NCI-H526 (cell line): Measurements from ENCODE around the gene VPS13D.

Experiments used
- DNase-seq, 2 experiments: peaks; one replicate each; lab custom pipeline; 2025; lab: John Stamatoyannopoulos, UW

VPS13D gene

DNA sequence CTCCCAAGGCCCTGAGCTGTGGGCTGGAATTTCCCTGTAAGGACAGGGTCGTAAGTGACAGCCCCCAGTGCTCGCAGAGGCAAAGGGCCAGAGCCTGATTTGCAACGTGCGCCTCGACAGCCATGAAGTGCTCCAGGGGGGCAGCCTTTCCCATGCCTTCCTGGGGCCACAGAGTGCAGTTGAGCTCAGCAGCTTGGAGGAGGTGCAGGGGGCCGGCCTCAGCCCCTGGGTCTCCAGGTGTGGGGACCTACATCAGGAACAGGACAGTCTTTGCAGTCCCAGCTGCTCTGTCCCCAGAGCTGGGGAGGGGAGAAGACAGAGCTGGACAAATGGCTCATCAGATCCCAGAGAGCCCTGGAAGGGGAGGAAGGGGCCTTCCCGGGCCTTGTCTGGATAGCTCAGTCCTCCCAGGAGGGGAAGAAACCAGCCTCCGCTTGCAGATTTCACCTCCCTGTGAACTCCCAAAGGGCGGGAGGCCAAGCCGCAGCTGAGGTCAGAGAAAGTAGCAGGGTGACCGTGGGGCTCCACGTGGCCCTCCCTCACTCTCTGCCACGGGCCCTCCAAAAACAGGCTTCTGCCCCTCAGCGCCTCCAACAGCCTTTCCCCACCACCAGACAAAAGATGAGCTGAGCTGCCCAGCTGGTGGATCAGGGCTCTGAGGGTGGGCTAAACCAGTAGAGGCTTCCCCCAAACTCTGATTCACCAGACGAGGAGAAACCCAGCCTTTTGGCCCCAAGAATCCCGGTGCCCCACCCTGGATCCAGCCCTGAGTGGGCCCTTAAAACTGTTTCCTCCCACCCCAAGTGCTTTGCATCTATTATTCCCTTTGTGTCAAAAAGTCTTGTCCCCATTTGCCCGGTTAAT lies 311.7 kb downstream of the VPS13D start:
- DNase-seq, result no peak

DNA sequence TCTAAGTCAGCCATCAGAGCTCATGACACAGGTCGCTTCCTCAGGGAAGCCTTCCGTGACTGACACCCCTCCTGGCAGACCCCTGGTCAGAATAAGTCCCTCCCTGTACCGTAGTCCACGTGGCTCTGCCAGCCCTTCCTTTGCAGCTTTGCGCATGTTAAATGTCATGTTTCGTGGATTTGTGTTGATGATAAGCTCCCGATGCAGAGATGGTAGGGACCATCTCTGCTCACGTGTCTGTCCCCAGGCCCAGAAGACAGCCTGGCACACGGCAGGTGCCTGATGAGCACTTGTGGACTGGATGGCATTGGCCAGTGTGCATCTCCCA lies 312.3 kb downstream of the VPS13D start:
- DNase-seq, result no peak

DNA sequence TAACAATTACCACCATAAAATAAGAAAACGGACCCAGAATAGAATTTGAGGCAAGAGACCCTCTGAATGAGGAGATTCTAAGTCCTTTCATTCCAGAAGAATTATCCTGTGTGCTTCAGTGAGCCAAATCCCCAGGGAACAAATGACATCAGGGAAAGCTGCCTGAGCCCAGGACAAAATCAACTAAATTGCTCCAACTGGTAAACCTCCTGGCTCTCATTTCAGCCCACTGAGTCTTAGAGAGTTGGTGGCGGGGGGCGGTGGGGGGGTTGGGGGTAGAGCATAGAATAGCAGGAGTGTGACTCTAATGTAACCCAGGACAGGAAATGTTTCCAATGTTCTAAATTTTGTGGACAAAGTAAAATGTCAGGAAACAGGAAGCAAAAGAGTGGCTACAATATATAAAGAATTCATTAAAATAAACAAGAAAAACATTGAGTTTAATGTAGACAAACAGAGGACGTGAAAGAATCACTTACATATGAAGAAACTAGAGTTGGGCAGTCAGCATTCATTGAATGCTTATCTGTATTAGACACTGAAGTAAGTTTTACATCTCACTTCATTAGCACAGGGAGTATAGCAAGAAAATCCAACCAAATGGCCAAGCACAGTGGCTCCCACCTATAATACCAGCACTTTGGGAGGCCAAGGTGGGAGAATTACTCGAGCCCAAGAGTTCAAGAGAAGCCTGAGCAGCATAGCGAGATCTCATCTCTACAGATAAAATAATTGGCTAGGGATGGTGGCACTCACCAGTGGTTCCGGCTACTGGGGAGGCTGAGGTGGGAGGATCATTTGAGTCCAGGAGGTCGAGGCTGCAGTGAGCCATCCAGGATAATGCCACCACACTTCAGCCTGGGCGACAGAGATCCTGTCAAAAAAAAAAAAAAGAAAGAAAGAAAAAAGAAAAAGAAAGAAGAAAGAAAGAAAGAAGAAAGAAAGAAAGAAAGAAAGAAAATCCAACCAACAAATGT lies 313.1 kb downstream of the VPS13D start:
- no peak for DNase-seq

DNA sequence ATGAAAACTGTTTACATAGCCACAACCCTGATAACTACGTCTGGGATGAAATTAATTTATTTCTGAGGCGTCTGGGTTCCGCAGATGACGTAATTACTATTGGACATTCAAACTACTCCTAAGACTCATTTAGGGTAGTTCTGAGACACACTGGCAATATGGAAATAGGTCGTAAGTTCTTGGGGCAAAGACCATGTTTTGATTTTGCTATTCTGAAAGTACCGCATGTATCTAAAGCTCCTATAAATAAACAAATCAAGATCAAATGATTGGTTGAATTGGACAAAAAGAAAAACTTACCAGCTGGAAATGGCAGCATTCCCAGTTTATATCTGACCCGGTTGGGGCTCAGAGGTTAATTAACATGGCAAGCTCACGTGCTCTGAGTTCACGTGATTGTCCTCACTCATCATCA lies 313.9 kb downstream of the VPS13D start:
- DNase-seq, result no peak

DNA sequence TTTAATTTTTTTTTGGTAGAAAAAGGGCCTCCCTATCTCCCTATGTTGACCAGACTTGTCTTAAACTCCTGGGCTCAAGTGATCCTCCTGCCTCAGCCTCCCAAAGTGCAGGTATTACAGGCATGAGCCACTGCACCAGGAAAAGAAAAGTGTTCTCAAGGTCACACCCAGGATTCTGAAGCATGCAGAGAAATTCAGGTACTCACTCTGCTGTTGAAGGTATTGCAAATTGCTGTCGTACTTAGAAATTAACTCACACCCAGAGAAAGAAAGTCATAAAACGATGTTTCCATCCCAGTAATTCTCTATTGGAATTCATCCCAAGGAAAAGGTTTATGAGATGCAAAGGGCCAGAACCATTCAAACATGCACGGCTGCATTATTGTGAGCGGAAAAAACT lies 314.5 kb downstream of the VPS13D start:
- no peak for DNase-seq

DNA sequence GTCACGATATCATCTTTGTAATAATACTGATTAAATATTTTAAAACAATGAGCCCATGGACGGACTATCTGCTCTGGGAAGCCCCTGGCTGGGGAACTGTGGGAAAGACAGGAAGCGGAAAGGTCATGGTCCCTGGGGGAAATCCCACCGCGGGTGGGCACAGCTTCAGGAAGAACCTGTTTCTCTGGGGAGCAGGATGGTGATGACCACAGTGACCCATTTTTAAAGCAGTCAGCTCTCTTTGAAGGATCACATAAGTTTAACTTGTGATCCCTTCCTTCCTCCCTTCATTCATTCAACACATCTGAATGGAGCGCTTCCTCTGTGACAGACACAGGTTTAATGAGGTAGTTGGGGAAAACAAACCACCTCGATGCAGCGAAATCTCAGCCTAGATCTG lies 315.2 kb downstream of the VPS13D start:
- no peak for DNase-seq

DNA sequence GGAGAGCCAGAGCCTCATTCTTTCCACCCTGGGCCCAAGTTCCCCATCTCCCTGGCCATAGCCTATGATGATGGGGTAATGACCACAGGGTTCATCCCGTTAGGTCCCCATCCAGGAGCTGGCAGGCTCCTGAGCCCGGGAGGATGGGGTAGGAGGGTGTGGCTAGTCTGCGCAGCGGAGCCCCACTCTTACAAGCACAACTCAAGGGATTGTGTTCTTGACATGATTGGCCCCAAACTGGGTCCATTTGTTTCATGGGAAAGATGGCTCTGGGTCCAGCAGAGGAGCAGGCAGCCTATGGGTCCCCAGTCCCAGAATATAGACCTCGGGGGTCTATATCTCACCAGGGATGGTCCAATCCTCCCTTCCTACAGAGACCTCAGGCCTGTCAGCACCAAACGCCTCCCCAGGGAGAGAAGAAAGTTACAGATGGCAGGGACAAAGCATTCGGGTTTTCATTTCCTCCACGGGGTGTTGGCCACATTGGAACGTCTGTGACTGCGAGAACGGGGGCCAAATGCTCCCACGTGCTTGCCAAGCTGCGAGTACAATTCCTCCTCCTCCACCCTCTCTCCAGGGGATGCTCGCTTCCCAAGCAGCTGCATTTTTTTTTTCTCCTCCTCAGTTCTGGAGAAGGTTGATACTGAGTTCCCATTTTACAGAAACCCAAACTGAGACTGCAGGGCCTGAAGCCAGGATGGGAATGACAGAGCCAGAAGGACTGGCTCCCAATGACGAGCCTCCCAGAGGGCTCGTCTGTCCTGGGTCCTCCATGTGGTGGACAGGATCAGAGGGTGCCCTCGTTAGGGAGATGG lies 317.1 kb downstream of the VPS13D start:
- no peak for DNase-seq

DNA sequence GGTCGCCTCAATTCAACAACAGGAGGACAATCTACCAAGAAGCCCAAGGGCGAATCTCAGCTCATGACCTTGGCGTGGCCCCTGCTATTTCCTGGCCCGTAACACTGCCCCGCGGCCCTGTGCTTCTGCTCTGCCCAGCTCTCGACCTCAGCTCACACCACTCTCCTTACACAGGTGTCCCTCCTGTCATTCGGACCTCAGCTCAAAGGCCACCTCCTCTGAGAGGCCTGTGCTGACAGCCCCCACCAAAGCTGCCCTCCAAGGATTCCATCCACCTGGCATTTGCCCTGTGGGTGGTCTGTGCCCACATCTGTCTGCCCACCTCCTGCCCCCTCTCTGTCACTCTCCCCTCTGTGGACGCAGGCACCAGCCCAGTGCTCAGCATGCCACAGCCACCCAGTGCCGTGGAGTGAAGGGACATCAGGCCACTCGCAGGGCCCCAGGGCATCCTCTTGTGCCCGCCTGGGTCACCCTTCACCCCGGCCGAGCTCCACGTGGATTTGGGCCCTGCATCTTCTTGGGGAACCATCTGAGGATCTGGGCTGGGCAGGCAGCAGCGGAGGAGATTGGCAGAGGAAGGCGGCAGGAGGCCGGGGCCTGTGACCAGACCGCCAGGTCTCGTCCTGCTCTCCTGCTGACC lies 317.9 kb downstream of the VPS13D start:
- DNase-seq, result no peak

DNA sequence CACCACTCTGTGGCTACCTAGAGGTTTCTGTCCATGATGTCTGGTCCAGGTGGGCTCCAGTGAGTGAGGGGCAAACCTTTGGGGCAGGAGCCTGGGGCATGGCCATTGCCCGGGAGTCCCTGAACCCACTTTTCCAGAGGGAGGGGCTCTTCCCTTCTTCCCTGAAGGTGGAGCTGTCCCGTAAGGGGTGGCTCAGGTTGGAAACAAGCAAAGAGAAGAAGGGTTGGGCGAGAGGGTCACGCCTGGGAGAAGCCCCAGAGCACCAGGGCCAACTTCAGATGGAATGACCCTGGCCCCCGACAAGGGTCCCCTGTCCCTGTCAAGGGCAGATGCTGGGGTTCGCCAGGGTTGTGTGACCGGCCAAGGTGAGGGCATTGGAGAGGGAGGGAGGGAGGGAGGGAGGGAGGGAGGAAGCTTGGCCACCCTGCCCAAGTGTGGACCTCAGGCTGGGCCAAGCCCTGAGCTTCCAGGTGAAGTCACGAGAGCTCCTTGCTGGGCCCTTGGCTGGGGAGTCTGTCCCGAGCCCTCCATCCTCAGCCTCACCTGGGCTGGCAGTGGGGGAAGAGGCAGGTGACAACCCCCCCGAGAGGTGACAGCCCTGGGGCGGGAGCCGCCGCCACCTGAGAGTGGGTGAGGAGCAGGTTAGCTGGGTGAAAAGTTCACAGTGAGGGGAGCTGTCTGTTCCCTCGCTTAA lies 318.6 kb downstream of the VPS13D start:
- no peak for DNase-seq

DNA sequence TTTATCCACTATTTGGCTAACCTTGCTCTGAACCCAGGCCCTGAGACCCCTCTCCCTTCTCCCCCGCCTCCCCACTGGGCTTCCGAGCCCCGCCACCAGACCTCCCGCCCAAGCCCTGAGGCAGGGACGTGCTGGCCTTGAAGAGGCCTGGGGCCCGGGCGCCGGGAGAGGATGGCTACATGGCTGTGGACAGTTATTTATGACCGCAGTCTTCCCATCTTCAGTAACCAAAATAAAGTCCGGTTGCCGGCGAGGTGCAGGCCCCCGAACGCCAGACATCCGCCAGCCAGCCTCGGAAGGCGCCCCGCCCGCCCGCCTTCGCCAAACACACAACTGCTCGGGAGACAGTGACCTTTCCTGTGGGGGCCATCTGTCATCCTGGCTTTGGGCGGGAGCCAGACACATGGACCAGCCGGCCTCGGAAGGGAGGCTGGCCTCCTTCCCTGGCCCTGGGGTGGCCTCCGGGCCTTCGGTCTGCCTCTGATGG lies 319.2 kb downstream of the VPS13D start:
- no peak for DNase-seq

DNA sequence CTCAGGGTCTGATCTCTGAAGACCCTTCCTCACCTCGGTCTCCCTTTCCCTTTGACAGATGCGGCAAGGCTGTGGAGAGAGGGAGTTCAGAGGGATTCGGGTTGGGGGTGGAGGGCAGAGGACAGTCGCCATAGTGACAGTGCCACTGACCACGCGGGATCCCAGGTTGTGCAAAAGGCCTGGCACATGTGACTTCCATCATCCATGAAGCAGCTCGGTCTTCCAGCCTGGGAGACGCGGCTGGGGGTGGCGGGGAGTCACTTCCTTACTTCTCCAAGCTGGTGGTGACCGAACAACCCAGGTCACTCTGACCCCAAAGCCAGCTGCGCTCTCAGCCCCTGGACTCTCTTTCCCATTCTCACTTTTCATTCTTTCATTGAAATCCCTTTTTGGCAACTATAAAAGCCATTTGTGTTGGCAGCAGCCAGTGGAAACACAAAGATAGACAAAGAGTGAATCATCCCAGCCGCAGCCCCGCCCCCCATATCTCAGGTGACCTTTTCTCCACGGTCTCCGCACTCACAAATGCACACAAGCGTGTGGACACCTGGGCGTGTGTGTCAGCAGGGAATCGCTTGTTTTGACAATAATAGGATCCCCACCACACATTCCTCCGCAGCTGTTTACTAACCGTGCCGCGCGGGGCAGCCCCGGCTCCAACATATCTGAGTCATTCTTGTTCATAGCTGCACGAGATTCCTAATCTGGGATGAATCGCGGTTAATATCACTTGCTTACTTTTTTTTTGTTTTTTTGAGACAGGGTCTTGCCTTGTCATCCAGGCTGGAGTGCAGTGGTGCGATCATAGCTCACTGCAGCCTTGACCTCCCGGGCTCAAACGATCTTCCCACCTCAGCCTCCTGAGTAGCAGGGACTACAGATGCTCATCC lies 319.9 kb downstream of the VPS13D start:
- peak in 1 of 2 experiments; percentile 8 for DNase-seq

DNA sequence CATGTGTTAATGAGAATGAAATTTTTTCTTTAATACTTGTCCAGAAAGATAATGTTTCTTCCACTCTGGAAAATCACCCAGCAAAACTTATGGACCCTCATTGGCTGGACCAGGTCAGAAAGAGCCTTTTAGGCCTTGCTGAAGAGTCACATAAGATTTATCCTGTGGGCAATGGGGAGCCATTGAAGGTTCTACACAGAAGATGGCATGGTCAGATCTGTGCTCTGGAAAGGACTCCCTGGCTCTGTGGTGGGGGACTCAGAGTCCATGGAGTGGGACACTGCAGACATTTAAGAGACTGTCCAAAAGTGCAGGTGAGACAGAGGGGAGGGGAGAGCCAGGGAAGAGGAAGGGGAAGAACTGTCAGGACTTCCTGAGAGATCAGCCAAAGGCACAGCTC lies 321.8 kb downstream of the VPS13D start:
- DNase-seq, result no peak

DNA sequence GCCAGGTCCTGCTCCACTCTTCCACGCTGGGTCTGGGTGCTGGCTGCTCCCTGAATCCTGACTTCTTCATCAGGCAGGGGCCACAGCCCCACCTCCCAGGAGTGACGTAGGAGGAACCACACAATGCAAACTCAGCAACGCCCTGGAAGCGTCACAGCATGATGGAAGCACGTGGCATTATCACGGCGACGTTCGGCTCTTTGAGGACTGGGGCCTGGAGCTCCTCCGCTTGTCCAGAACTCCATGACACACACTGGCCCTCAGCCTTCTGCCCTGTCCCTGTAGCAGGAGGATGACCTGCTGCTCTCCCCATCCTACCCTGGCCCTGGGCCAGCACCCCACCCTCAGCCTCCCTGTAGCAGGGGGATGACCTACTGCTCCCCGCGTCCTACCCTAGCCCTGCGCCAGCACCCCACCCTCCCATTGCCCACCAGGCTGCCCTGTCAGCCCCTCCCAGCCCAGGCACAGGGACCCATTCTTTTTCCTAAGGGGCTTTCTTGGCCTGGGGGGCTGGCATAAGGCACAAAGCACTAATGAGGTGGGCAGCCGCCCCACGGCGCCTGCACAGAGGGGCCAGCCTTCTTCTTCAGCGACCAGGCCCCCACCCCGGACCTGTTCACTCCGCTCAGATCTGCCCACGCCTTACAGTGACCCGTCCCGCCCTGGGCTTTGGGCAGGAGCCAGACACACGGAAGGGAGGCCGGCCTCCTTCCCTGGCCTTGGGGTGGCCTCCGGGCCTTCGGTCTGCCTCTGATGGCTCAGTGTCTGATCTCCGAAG lies 322.5 kb downstream of the VPS13D start:
- no peak for DNase-seq

DNA sequence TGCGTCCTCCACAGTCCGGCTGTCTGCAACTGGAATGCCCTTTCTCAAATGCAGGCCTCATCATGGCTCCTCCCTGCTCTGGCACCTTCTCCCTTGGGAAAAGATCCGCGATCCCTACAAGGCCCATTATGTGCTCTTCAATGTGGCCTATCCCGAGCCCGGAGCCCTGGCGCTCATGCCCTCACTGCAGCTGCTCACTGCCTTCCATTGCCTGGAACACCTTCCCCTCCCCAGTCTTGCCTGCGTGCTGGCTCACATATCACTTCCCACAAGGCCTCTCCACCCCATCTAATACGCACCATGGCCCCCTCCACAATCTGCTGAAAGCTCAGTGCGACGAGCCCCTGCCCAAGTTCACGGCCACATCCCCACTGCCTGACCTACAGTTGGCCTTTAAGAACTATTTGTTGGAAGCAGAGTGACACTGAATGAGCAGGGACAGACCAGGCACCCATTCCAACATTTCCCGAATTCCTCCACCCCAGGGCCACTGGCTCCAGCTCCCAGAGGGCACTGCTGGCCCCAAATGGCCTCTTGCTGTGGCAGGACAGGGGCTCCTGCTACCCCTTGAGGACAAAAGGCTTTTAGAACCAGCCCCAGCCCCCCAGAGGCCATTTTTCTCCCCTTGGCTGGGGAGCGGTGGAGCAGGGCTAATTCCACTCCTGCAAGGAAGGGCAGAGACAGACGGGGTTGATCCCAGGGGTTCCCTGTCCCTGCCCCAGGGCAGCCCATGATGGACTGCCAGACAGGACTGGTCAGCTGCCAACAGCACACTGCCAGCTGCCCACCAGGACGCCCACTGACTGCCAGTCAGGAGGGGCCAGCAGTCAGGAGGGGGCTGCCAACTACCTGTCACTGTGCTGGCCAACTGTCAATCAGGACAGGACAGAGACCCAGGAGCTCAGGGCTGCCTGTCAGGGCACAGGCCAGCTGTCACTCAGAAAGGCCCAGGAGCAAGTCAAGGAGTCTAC lies 323.4 kb downstream of the VPS13D start:
- peak in 1 of 2 experiments; percentile 5 for DNase-seq

DNA sequence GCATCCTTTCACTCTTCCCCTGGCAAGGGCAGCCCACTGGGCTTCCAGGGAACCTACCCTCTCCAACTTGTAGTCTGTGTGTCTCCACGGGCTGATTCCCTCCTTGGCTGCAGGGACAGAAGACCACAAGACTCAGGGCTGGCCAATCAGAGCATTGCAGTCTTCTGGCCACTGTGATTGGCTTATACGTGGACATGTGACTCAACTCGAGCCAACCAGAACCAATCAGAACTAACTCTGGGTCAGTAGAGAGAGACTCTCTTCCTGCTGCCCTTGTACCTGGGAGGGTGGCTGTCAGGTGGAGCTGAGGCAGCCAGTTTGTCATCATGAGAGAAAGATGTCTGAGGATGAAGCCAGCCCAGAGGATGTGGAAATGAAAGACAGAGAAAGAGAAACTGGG lies 324.1 kb downstream of the VPS13D start:
- DNase-seq, result no peak

DNA sequence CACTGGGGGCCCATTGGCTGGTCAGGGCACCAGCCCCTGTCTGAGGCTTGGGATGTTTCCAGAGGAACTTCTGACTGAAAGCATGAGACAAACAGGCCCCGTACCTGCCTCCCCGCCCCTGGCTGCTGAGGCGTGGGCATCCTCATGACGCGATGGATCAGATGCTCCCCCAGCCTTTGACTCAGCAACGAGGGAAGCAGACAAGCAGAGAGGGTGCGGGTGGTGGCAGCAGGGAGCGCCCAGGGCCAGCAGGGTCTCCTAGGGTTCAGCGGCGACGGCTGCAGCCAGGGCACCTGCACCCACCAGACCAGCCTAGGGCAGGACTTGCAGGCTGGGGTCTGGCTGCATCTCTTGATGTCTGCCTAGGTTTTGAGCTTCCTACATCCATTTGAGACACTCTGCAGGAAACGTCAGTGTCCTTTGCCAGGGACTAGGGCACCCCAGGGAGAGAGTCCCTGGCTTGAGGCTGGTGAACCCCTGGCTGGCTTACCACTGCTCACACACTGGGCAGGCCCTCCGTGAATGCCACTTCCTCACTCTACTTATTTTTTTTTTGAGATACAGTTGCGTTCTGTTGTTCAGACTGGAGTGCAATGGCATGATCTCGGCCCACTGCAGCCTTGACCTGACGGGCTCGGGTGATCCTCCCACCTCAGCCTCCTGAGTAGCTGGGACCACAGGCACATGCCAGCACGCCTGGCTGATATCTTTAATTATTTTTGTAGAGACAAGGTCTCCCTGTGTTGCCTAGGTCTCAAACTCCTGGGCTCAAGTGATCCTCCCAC lies 324.9 kb downstream of the VPS13D start:
- DNase-seq, result no peak
